ENCODE measurements around the gene ACTN2.

GRCh38 chr1:236795757-236796667, 109.7 kb downstream of the ACTN2 start:
- no peak for TF ChIP-seq POLR2A (IDR thresholded peaks at IDR 0.05)
- TF ChIP-seq CTCF (IDR thresholded peaks at IDR 0.05): no peak
